ENCODE data around the gene PLAC9. TPM values are rescaled to one million over a fixed set of nuclear protein-coding genes. Genes with fewer than 3 reads are reported as not detected.

Gene PLAC9
- total and polyA plus RNA-seq, 2 donors from 2014 or later = 31.4 to 49.9 TPM

DNA sequence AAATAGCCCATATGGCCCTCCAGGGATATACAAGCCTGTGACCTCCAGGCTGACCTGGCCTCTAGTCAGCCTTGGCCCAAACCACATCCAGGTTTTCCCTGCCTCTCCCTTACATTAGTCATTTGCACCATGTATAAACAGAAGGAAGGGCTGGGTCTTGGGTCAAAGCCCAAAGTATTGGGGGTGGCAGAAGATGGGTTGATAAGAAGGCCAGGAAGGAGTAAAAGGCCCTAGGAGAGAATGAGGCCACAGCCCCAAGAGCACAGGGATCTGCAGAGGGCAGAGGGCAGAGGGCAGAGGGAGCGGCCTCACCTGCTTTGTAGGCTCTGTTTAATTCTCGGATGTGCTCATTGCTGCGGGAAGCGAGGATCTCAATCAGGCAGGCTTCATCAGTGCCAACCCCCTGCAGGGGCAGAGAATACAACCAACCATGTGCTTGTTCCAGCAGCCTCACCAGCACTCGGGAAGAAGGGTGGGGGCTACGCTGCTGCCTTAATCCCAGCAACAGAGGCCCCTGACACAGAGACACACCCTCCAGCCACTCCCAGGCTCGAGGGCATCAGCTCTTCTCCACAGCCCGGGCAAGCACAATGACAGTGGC lies 31.3 kb downstream of the PLAC9 start:
- intact Hi-C loops (cut with DNase I) = no loop called here
- Histone ChIP-seq H3K27me3 (ENCODE audit: control insufficient read depth, insufficient read depth, low read length) (no peaks in the 10 kb centered on the region), H3K9ac (ENCODE audit: low read length in 3 of 3) (no peak overlapping the region), H3K27ac (ENCODE audit: low read depth in 2 of 2, low read length in 2 of 2) (peak overlapping the region in 1 of 2 donors; percentile 8), H3K4me1 (ENCODE audit: control insufficient read depth in 2 of 3, insufficient read depth in 2 of 3, low read depth in 1 of 3, low read length in 3 of 3) (peaks cover 0 to 22% (median 0%) of the 10 kb centered on the region in 3 donors), H3K4me3 (ENCODE audit: low read length in 3 of 3) (no peak overlapping the region), H3K36me3 (ENCODE audit: control insufficient read depth in 2 of 3, insufficient read depth in 3 of 3, low read length in 3 of 3) (peaks cover 4 to 51% (median 25%) of the 10 kb centered on the region in 3 donors), H3K9me3 (ENCODE audit: control insufficient read depth in 2 of 3, insufficient read depth in 1 of 3, low read length in 3 of 3) (no peaks in the 10 kb centered on the region)
- TF ChIP-seq, protein P1, sequence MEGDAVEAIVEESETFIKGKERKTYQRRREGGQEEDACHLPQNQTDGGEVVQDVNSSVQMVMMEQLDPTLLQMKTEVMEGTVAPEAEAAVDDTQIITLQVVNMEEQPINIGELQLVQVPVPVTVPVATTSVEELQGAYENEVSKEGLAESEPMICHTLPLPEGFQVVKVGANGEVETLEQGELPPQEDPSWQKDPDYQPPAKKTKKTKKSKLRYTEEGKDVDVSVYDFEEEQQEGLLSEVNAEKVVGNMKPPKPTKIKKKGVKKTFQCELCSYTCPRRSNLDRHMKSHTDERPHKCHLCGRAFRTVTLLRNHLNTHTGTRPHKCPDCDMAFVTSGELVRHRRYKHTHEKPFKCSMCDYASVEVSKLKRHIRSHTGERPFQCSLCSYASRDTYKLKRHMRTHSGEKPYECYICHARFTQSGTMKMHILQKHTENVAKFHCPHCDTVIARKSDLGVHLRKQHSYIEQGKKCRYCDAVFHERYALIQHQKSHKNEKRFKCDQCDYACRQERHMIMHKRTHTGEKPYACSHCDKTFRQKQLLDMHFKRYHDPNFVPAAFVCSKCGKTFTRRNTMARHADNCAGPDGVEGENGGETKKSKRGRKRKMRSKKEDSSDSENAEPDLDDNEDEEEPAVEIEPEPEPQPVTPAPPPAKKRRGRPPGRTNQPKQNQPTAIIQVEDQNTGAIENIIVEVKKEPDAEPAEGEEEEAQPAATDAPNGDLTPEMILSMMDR (IDR thresholded peaks at IDR 0.05; ENCODE audit: borderline replicate concordance, extremely low read depth, insufficient read depth) = no peak
- no peak for DNase-seq
- FAIRE-seq = no peak

DNA sequence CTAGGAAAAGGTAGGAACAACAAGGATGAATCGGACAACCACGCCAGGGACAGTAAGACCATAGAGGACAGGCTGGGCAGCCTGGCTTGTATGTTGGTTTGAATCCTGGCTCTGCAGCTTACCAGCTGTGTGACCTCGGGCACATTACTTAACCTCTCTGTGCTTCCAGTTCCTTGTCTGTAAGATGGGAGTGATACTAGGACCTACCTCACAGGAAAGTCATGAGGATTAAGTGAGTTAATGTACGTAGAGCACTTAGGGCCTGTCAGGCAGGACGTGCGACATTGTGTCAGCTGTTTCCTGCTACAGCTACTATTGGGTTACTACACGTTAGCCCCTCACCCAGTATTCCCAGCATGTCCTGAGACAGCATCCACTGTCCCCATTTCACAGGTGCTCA lies 32.1 kb downstream of the PLAC9 start:
- DNase-seq (no peak), FAIRE-seq (no peak)
- TF ChIP-seq, protein P1 (IDR thresholded peaks at IDR 0.05; ENCODE audit: borderline replicate concordance, extremely low read depth, insufficient read depth) = no peak
- H3K27me3 ChIP-seq (ENCODE audit: control insufficient read depth, insufficient read depth, low read length) = no peaks in the 10 kb centered on the region
- intact Hi-C loops (cut with DNase I) = no loop called here
- no peak overlapping the region for H3K9ac ChIP-seq (ENCODE audit: low read length in 3 of 3)
- H3K36me3 ChIP-seq (ENCODE audit: control insufficient read depth in 2 of 3, insufficient read depth in 3 of 3, low read length in 3 of 3) = peaks cover 5 to 48% (median 23%) of the 10 kb centered on the region in 3 donors
- no peak overlapping the region for H3K4me3 ChIP-seq (ENCODE audit: low read length in 3 of 3)
- peaks cover 0 to 15% (median 0%) of the 10 kb centered on the region in 3 donors for H3K4me1 ChIP-seq (ENCODE audit: control insufficient read depth in 2 of 3, insufficient read depth in 2 of 3, low read depth in 1 of 3, low read length in 3 of 3)
- no peaks in the 10 kb centered on the region for H3K9me3 ChIP-seq (ENCODE audit: control insufficient read depth in 2 of 3, insufficient read depth in 1 of 3, low read length in 3 of 3)
- peak overlapping the region in 1 of 2 donors; percentile 8 for H3K27ac ChIP-seq (ENCODE audit: low read depth in 2 of 2, low read length in 2 of 2)

DNA sequence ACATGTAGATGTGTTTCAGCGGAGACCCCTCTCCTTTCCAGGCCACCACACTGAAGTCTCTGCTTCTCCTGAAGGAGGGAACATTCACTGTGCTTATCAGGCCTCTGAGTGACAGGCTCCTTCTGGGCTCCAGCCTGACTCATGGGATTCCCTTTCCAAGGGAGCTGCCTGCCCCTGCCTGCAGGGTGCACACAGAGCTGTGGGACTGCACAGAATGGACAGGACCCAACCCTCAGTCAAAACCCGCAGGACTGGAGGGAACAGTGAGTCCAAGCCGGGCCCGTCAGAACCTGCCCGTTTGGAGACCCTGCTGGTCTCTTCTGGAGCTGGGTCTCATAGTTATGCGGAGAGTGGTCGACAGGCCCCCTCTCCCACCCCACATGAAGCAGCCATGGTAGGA lies 32.6 kb downstream of the PLAC9 start:
- intact Hi-C loops (cut with DNase I) = no loop called here
- H3K27me3 ChIP-seq (ENCODE audit: control insufficient read depth, insufficient read depth, low read length) = no peaks in the 10 kb centered on the region
- no peaks in the 10 kb centered on the region for H3K9me3 ChIP-seq (ENCODE audit: control insufficient read depth in 2 of 3, insufficient read depth in 1 of 3, low read length in 3 of 3)
- peaks cover 0 to 13% (median 0%) of the 10 kb centered on the region in 3 donors for H3K4me1 ChIP-seq (ENCODE audit: control insufficient read depth in 2 of 3, insufficient read depth in 2 of 3, low read depth in 1 of 3, low read length in 3 of 3)
- peaks cover 5 to 43% (median 22%) of the 10 kb centered on the region in 3 donors for H3K36me3 ChIP-seq (ENCODE audit: control insufficient read depth in 2 of 3, insufficient read depth in 3 of 3, low read length in 3 of 3)
- TF ChIP-seq, protein P1 (IDR thresholded peaks at IDR 0.05; ENCODE audit: borderline replicate concordance, extremely low read depth, insufficient read depth) = no peak
- no peak overlapping the region for H3K4me3 ChIP-seq (ENCODE audit: low read length in 3 of 3)
- H3K9ac ChIP-seq (ENCODE audit: low read length in 3 of 3) = no peak overlapping the region
- FAIRE-seq = no peak
- DNase-seq = no peak
- H3K27ac ChIP-seq (ENCODE audit: low read depth in 2 of 2, low read length in 2 of 2) = no peak overlapping the region
